A549 (cell line): ENCODE data around the gene RASA2. TPM values are rescaled to one million over a fixed set of nuclear protein-coding genes. Genes with fewer than 3 reads are reported as not detected.

Experiments
- ATAC-seq, 2 experiments: fragments of 200-7000 bp in 1 of 2; fragments of >200 bp in 1 of 2; cut with Nextera tagmentation in 1 of 2; cut with Tn5 transposase in 1 of 2; 3 replicates each; pipeline versions ENCODE4 v1.8.0 to v1.9.1; 2018 to 2020; ENCODE audit warnings: mild to moderate bottlenecking in 1 of 2, moderate library complexity in 1 of 2
- CTCF ChIA-PET: fragments of 300-600 bp; sonication (Branson Sonifier 250); formaldehyde crosslinking; extraction: SDS; loops from one replicate; lab custom pipeline; 2021; ENCODE audit warnings: antibody characterized with exemption, inconsistent platforms; lab: Yijun Ruan, JAX
- POLR2A ChIA-PET: fragments of 350-600 bp; formaldehyde crosslinking; extraction: SDS; loops from one replicate; lab custom pipeline; 2021; ENCODE audit warnings: antibody characterized with exemption, inconsistent platforms; lab: Yijun Ruan, JAX
- DNase-seq, 2 experiments: peaks; one replicate each; pipeline versions ENCODE4 v3.0.0 to v3.0.0-alpha.2; 2011 to 2016; ENCODE audit warnings: low read depth in 1 of 2, low spot score in 1 of 2
- FAIRE-seq: peaks from 2 replicates; lab custom pipeline; 2011; peaks lifted over from hg19 to GRCh38; lab: Jason Lieb, UNC
- H3K27ac ChIP-seq, 2 experiments: fragments of >200 bp; sonication (Bioruptor Twin); formaldehyde crosslinking; 3 replicates each; pipeline ENCODE4 v1.5.1; 2016 to 2017
- H3K4me1 ChIP-seq: fragments of >200 bp; sonication (Bioruptor Twin); formaldehyde crosslinking; 3 replicates; pipeline ENCODE4 v1.6.1; 2016
- H3K4me2 ChIP-seq: fragments of >200 bp; sonication (Bioruptor Twin); formaldehyde crosslinking; 3 replicates; pipeline ENCODE4 v1.6.1; 2016
- H3K4me3 ChIP-seq: fragments of >200 bp; sonication (Bioruptor Twin); formaldehyde crosslinking; 3 replicates; pipeline ENCODE4 v1.5.1; 2016
- H3K9me3 ChIP-seq: fragments of >200 bp; sonication (Bioruptor Twin); formaldehyde crosslinking; 3 replicates; pipeline ENCODE4 v1.6.1; 2016
- CBX8 ChIP-seq: fragments of 200-600 bp; sonication (generic); IDR thresholded peaks from 2 replicates; pipeline ENCODE4 v1.6.1; 2016
- CEBPB ChIP-seq, 2 experiments: fragments of >200 bp in 1 of 2; sonication (Bioruptor Twin) in 1 of 2; formaldehyde crosslinking in 1 of 2; IDR thresholded peaks; 2 replicates each; pipeline ENCODE4 v1.6.1; 2012 to 2016
- CHD4 ChIP-seq: fragments of 200-600 bp; sonication (generic); IDR thresholded peaks from 2 replicates; pipeline ENCODE4 v1.6.1; 2016; ENCODE audit warnings: antibody characterized with exemption, mild to moderate bottlenecking, borderline replicate concordance
- ELK1 ChIP-seq: fragments of 150-350 bp; IDR thresholded peaks from 2 replicates; pipeline ENCODE4 v1.6.1; 2014; ENCODE audit warnings: low read depth, mild to moderate bottlenecking, low read length
- FOSB ChIP-seq: fragments of 250-450 bp; sonication (Bioruptor Pico); IDR thresholded peaks from 2 replicates; pipeline ENCODE4 v1.5.0; 2020; ENCODE audit warnings: mild to moderate bottlenecking, moderate library complexity
- FOSL2 ChIP-seq, 2 experiments: fragments of 450-650 bp in 1 of 2; fragments of >200 bp in 1 of 2; sonication (Bioruptor Twin) in 1 of 2; formaldehyde crosslinking; IDR thresholded peaks; 2 replicates each; pipeline versions ENCODE4 v1.5.0 to v1.6.1; 2016 to 2020; ENCODE audit warnings: mild to moderate bottlenecking in 1 of 2, moderate library complexity in 1 of 2
- FOXS1 ChIP-seq: fragments of 250-450 bp; sonication (Bioruptor Pico); IDR thresholded peaks from 2 replicates; pipeline ENCODE4 v1.5.0; 2020; ENCODE audit warnings: mild to moderate bottlenecking, moderate library complexity
- GATA3 ChIP-seq: IDR thresholded peaks from 2 replicates; pipeline ENCODE4 v1.6.1; 2012; ENCODE audit warnings: borderline replicate concordance
- HDAC2 ChIP-seq: fragments of 200-600 bp; sonication (generic); IDR thresholded peaks from 2 replicates; pipeline ENCODE4 v1.6.1; 2016
- HES2 ChIP-seq: fragments of >200 bp; sonication (Bioruptor Twin); formaldehyde crosslinking; IDR thresholded peaks from 2 replicates; pipeline ENCODE4 v1.6.1; 2016
- HEYL ChIP-seq: fragments of 250-450 bp; sonication (Bioruptor Pico); IDR thresholded peaks from 2 replicates; pipeline ENCODE4 v1.8.0; 2021; ENCODE audit warnings: mild to moderate bottlenecking, moderate library complexity
- HMGXB4 ChIP-seq: fragments of 250-450 bp; sonication (Bioruptor Pico); IDR thresholded peaks from 2 replicates; pipeline ENCODE4 v1.5.0; 2021; ENCODE audit warnings: mild to moderate bottlenecking, moderate library complexity, borderline replicate concordance
- HOXA7 ChIP-seq: fragments of 250-450 bp; sonication (Bioruptor Pico); IDR thresholded peaks from 2 replicates; pipeline ENCODE4 v1.5.0; 2020; ENCODE audit warnings: mild to moderate bottlenecking, moderate library complexity
- HOXB13 ChIP-seq: fragments of 250-450 bp; sonication (Bioruptor Pico); IDR thresholded peaks from 2 replicates; pipeline ENCODE4 v1.5.0; 2020; ENCODE audit warnings: low read depth, mild to moderate bottlenecking, moderate library complexity
- JUNB ChIP-seq: fragments of >200 bp; sonication (Bioruptor Twin); formaldehyde crosslinking; IDR thresholded peaks from 2 replicates; pipeline ENCODE4 v1.6.1; 2016
- KDM1A ChIP-seq: fragments of 200-600 bp; sonication (generic); IDR thresholded peaks from 2 replicates; pipeline ENCODE4 v1.6.1; 2016; ENCODE audit warnings: low read depth, mild to moderate bottlenecking
- MAX ChIP-seq: IDR thresholded peaks from 2 replicates; pipeline ENCODE4 v1.6.1; 2012
- MYC ChIP-seq: IDR thresholded peaks from 2 replicates; pipeline ENCODE4 v1.6.1; 2012; ENCODE audit warnings: mild to moderate bottlenecking, inconsistent platforms, low read length, improper control_type of control experiment, borderline replicate concordance
- NPAS2 ChIP-seq: fragments of 250-450 bp; sonication (Bioruptor Pico); IDR thresholded peaks from 2 replicates; pipeline ENCODE4 v1.8.0; 2022; ENCODE audit warnings: mild to moderate bottlenecking, moderate library complexity, borderline replicate concordance
- PBX3 ChIP-seq: IDR thresholded peaks from 2 replicates; pipeline ENCODE4 v1.6.1; 2012
- PHF8 ChIP-seq: fragments of 200-600 bp; sonication (generic); IDR thresholded peaks from 2 replicates; pipeline ENCODE4 v1.6.1; 2016; ENCODE audit warnings: low read depth, mild to moderate bottlenecking, antibody characterized with exemption, moderate library complexity, borderline replicate concordance
- POLR2A ChIP-seq: IDR thresholded peaks from 2 replicates; pipeline ENCODE4 v1.6.1; 2012; ENCODE audit warnings: mild to moderate bottlenecking, low read length
- RARB ChIP-seq: fragments of 250-450 bp; sonication (Bioruptor Pico); IDR thresholded peaks from 2 replicates; pipeline ENCODE4 v1.8.0; 2021; ENCODE audit warnings: mild to moderate bottlenecking, moderate library complexity
- RCOR1 ChIP-seq: fragments of 150-350 bp; IDR thresholded peaks from 2 replicates; pipeline ENCODE4 v1.6.1; 2014; ENCODE audit warnings: antibody characterized with exemption, low read length, low read depth
- SMC3 ChIP-seq: fragments of >200 bp; sonication (Bioruptor Twin); formaldehyde crosslinking; IDR thresholded peaks from 3 replicates; pipeline ENCODE4 v1.6.1; 2018; ENCODE audit warnings: inconsistent platforms
- TP53 ChIP-seq: fragments of 250-450 bp; sonication (Bioruptor Pico); IDR thresholded peaks from 2 replicates; pipeline ENCODE4 v1.5.0; 2021; ENCODE audit warnings: mild to moderate bottlenecking, moderate library complexity
- USF2 ChIP-seq: fragments of 450-650 bp; IDR thresholded peaks from 2 replicates; pipeline ENCODE4 v1.6.1; 2014; ENCODE audit warnings: antibody characterized with exemption
- ZC3H11A ChIP-seq: fragments of 450-650 bp; IDR thresholded peaks from 2 replicates; pipeline ENCODE4 v1.6.1; 2014; ENCODE audit warnings: antibody characterized with exemption, mild to moderate bottlenecking
- ZNF302 ChIP-seq: fragments of 250-450 bp; sonication (Bioruptor Pico); IDR thresholded peaks from 2 replicates; pipeline ENCODE4 v1.9.0; 2021; ENCODE audit warnings: inconsistent platforms, mild to moderate bottlenecking, moderate library complexity
- whole genome bisulfite sequencing: methylation state at CpG from one replicate; pipeline ENCODE4 v1.1.6; 2017; ENCODE audit errors: missing lambda C conversion rate; 5-methylcytosine and 5-hydroxymethylcytosine counted together
- polyA plus RNA-seq, 4 experiments: library from polyadenylated mRNA; depleted of rRNA in 3 of 4; stranded (reverse); fragments of >200 nt; fragmentation: RNase III in 1 of 4; extraction: RNeasy Plus Mini Kit Qiagen cat#74134 plus additional on column Dnase treatment in 1 of 4; gene quantifications; 2 replicates in 3 of 4; 3 replicates in 1 of 4; pipeline ENCODE4 v1.2.3, GENCODE V29; 2011 to 2017

Gene RASA2
- polyA plus RNA-seq, 2 of the 4 experiments (the other 2 are of a cell fraction), result 6.7 to 12.0 TPM

GRCh38 chr3:141653847-141654246 is 167.0 kb downstream of the RASA2 start:
- Histone ChIP-seq H3K4me2 (no peak overlapping the region), H3K4me1 (no peaks in the 10 kb centered on the region), H3K9me3 (0 out of 3 replicates have a peak, but pooled peaks cover 5% of the 10 kb centered on the region), H3K27ac (no peak overlapping the region), H3K4me3 (no peak overlapping the region)
- DNase-seq (no peak), ATAC-seq (no peak), FAIRE-seq (no peak)
- CTCF ChIA-PET, result no interaction called here
- POLR2A ChIA-PET, result no interaction called here
- no peak for TF ChIP-seq KDM1A
- no peak for TF ChIP-seq ZC3H11A
- TF ChIP-seq PHF8, result no peak
- TF ChIP-seq HOXA7 (CRISPR knock-in tag), result no peak
- no peak for TF ChIP-seq ZNF302
- TF ChIP-seq POLR2A, result no peak
- no peak for TF ChIP-seq SMC3
- no peak for TF ChIP-seq USF2
- WGBS, result 66% methylated on average over 4 of the region's 4 CpGs

- no peak for DNase-seq
- FAIRE-seq, result no peak
- ChIA-PET POLR2A (no interaction called here), CTCF (interaction anchor here (0.5 to 1.4 kb wide), 3 partner anchors 12 to 198 kb away, joined by 3 to 4 read pairs (median 3); no protein-coding TSS in a partner anchor)
- H3K9me3 ChIP-seq, result 0 out of 3 replicates have a peak, but pooled peaks cover 5% of the 10 kb centered on the region
- H3K27ac ChIP-seq, result no peak overlapping the region
- no peaks in the 10 kb centered on the region for H3K4me1 ChIP-seq
- no peak overlapping the region for H3K4me3 ChIP-seq
- TF ChIP-seq HOXA7 (CRISPR knock-in tag) (no peak), RCOR1 (no peak), PBX3 (no peak), FOSL2 (IDR thresholded peaks at IDR 0.05) (no peak), FOSL2 (CRISPR knock-in tag; IDR thresholded peaks at IDR 0.05) (no peak), MAX (no peak), RARB (CRISPR knock-in tag) (no peak), HEYL (no peak)
- ATAC-seq, result no peak
- H3K4me2 ChIP-seq, result no peak overlapping the region
- 74% methylated on average over 4 of the region's 4 CpGs for WGBS
Measured at GRCh38 chr3:141655801-141656200, 169.0 kb downstream of the RASA2 start.

GRCh38 chr3:141656771-141657170 is 169.9 kb downstream of the RASA2 start:
- no peak for ATAC-seq
- Histone ChIP-seq H3K9me3 (0 out of 3 replicates have a peak, but pooled peaks cover 5% of the 10 kb centered on the region), H3K27ac (no peak overlapping the region), H3K4me3 (no peak overlapping the region), H3K4me2 (no peak overlapping the region), H3K4me1 (no peaks in the 10 kb centered on the region)
- WGBS, result 46% methylated on average over 4 of the region's 4 CpGs
- CTCF ChIA-PET, result interaction anchor here (2.7 kb wide), 1 partner anchor 12 kb away, joined by 16 read pairs; no protein-coding TSS in a partner anchor
- POLR2A ChIA-PET, result no interaction called here
- no peak for DNase-seq
- TF ChIP-seq PBX3 (no peak), HDAC2 (no peak), JUNB (no peak), HES2 (no peak), MAX (no peak), RCOR1 (no peak), POLR2A (no peak), HMGXB4 (CRISPR knock-in tag) (no peak), MYC (no peak), CHD4 (no peak), FOSB (CRISPR knock-in tag) (no peak), ELK1 (no peak), HOXB13 (CRISPR knock-in tag) (no peak), FOXS1 (no peak), GATA3 (no peak), CEBPB (IDR thresholded peaks at IDR 0.05) (no peak), NPAS2 (no peak), ZNF302 (no peak), CBX8 (no peak), TP53 (CRISPR knock-in tag) (no peak)
- FAIRE-seq, result no peak
